ENCODE results near the gene C2orf81.
"Not testable (repeated sequence)": the region's sequence is repeated elsewhere in the genome, so short reads cannot be mapped to it uniquely, and the experiment has no call there.

C2orf81 gene

DNA sequence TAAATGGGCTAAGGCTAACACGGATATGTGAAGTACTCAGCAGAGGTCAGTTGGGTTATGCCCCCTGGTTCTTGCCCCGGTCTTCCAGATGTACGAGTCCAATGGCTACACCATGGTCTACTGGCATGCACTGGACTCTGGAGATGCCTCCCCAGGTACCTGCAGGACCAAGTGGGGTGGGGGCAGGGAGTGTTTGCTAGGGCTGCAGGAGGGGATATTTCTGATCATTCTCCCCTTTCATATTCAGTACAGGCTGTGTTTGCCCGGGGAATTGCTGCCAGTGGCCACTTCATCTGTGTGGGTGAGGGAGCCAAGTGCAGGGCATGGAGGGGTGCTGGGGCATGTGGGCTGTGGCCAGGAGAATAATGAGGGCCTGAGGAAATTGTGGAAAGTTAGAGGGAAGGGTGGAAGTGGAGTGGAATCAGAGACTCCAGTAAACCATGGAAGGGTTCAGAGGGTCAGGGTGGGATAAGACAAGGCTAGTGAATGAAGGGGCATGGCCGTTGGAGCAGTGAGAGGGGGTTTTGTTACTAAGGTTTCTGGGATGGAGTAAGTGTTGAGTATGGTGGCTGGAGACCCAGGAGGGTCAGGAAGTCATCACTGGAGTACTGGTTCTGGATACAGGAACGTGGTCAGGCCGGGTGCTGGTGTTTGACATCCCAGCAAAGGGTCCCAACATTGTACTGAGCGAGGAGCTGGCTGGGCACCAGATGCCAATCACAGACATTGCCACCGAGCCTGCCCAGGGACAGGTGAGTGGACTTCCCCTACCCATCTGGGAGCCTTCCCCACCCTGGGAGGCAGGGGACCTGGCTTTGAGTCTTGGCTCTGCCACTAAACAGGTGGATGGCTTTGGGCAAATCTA, 2.0 kb upstream of the C2orf81 start:
- Histone ChIP-seq H4K20me1 (ENCODE audit: insufficient read depth) (no peaks in the 10 kb centered on the region), H3K27ac (no peak overlapping the region), H3K36me3 (ENCODE audit: insufficient read depth) (no peaks in the 10 kb centered on the region), H2AFZ (ENCODE audit: low read depth) (no peak overlapping the region), H3K4me2 (no peak overlapping the region), H3K79me2 (ENCODE audit: insufficient read depth, low read depth) (no peaks in the 10 kb centered on the region), H3K27me3 (ENCODE audit: insufficient read depth, low read depth) (no peaks in the 10 kb centered on the region), H3K4me1 (ENCODE audit: low read depth, poor library complexity, severe bottlenecking) (peaks cover 14% of the 10 kb centered on the region), H3K9ac (no peak overlapping the region), H3K4me3 (IDR thresholded peaks at IDR 0.05; ENCODE audit: insufficient read depth, low read depth, low read length) (no peak overlapping the region)
- TF ChIP-seq, protein P1, sequence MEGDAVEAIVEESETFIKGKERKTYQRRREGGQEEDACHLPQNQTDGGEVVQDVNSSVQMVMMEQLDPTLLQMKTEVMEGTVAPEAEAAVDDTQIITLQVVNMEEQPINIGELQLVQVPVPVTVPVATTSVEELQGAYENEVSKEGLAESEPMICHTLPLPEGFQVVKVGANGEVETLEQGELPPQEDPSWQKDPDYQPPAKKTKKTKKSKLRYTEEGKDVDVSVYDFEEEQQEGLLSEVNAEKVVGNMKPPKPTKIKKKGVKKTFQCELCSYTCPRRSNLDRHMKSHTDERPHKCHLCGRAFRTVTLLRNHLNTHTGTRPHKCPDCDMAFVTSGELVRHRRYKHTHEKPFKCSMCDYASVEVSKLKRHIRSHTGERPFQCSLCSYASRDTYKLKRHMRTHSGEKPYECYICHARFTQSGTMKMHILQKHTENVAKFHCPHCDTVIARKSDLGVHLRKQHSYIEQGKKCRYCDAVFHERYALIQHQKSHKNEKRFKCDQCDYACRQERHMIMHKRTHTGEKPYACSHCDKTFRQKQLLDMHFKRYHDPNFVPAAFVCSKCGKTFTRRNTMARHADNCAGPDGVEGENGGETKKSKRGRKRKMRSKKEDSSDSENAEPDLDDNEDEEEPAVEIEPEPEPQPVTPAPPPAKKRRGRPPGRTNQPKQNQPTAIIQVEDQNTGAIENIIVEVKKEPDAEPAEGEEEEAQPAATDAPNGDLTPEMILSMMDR (conservative IDR thresholded peaks at IDR 0.05; ENCODE audit: low read depth, low read length), result no peak

DNA sequence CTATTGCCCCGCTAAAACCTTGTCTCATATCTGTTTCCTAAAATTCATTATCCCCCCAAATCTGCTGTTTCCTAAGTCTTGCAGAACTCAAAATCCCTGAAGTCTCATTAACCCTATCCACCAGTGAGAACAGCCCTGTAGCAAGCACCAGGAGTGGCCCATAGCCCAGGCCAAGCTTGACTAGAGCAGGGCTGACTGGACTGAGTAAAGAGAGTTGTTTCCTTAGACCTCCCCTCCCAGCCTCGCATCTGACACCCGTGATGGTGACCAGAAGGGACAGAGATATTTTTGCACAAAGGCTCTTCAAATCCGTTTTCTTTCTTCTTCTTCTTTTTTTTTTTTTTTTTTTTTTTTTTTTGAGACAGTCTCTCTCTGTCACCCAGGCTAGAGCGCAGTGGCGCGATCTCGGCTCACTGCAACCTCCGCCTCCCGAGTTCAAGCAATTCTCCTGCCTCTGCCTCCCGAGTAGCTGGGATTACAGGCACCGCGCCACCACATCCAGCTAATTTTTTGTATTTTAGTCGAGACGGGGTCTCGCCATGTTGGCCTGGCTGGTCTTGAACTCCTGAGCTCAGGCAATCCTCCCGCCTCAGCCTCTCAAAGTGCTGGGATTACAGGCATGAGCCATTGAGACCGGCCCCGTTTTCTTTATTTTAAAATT, 846 bp downstream of the C2orf81 start:
- Histone ChIP-seq H3K4me2 (peak overlapping the region; percentile 57), H3K4me1 (ENCODE audit: low read depth, poor library complexity, severe bottlenecking) (peaks cover 14% of the 10 kb centered on the region), H3K9ac (peak overlapping the region; percentile 71)

DNA sequence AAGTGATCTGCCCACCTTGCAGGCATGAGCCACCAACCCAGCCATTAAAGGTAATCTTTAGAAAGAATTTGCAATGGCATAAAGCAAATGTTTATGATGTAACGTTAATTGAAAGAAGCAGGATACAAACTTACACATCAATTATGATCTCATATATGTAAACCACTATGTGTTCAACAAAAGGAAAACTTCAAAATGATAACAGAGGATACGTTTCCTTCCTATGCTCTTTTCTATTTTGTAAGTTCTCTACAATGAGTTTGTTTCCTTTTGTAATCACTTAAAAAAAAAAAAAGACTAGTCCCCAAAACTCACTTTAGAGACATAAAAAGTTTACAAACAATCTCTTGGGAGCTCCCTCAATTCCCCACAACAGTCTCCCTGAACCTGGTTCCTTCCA, 1.4 kb downstream of the C2orf81 start:
- Histone ChIP-seq H3K9ac (no peak overlapping the region), H2AFZ (ENCODE audit: low read depth) (no peak overlapping the region), H3K4me3 (IDR thresholded peaks at IDR 0.05; ENCODE audit: insufficient read depth, low read depth, low read length) (no peak overlapping the region), H4K20me1 (ENCODE audit: insufficient read depth) (no peaks in the 10 kb centered on the region), H3K79me2 (ENCODE audit: insufficient read depth, low read depth) (no peaks in the 10 kb centered on the region), H3K36me3 (ENCODE audit: insufficient read depth) (no peaks in the 10 kb centered on the region), H3K4me2 (peak overlapping the region; percentile 57; the same call in 1 of the 2 replicates), H3K4me1 (ENCODE audit: low read depth, poor library complexity, severe bottlenecking) (peaks cover 14% of the 10 kb centered on the region), H3K27me3 (ENCODE audit: insufficient read depth, low read depth) (no peaks in the 10 kb centered on the region), H3K27ac (no peak overlapping the region)
- TF ChIP-seq, protein P1 (conservative IDR thresholded peaks at IDR 0.05; ENCODE audit: low read depth, low read length), result no peak

More for the DNA sequence above, 846 bp downstream of the C2orf81 start:
- not testable (repeated sequence) for H3K27me3 ChIP-seq (ENCODE audit: insufficient read depth, low read depth); H4K20me1 ChIP-seq (ENCODE audit: insufficient read depth); H3K79me2 ChIP-seq (ENCODE audit: insufficient read depth, low read depth); H3K36me3 ChIP-seq (ENCODE audit: insufficient read depth)
- Histone ChIP-seq H3K27ac (peak overlapping the region; percentile 70), H2AFZ (ENCODE audit: low read depth) (peak overlapping the region; percentile 87), H3K4me3 (IDR thresholded peaks at IDR 0.05; ENCODE audit: insufficient read depth, low read depth, low read length) (peak overlapping the region; percentile 51)

DNA sequence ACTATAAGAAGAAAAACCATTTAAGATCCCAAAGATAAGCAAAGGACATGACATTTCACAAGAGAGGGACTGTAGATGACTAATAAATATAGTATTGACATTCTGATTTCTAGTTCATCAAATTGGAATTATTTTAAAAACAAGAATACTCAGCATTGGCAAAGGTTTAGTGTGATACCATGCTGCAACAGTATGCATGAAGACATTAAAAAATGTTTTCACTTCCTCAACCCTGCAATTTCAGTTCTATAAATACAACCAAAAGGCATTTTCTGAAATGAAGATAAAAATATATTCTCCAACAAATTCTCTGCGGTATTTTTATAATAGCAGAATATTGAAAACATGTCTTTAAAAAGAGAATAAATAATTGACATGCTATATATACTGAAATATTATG, 2.1 kb downstream of the C2orf81 start:
- TF ChIP-seq, protein P1 (conservative IDR thresholded peaks at IDR 0.05; ENCODE audit: low read depth, low read length), result no peak
- H3K27me3 ChIP-seq (ENCODE audit: insufficient read depth, low read depth), result no peaks in the 10 kb centered on the region

More for the DNA sequence above, 2.1 kb downstream of the C2orf81 start:
- H3K79me2 ChIP-seq (ENCODE audit: insufficient read depth, low read depth), result no peaks in the 10 kb centered on the region
- H3K36me3 ChIP-seq (ENCODE audit: insufficient read depth), result no peaks in the 10 kb centered on the region
- H3K4me2 ChIP-seq, result no peak overlapping the region
- no peak overlapping the region for H3K9ac ChIP-seq
- H3K4me1 ChIP-seq (ENCODE audit: low read depth, poor library complexity, severe bottlenecking), result peaks cover 14% of the 10 kb centered on the region
- H3K27ac ChIP-seq, result no peak overlapping the region
- no peak overlapping the region for H2AFZ ChIP-seq (ENCODE audit: low read depth)
- H3K4me3 ChIP-seq (IDR thresholded peaks at IDR 0.05; ENCODE audit: insufficient read depth, low read depth, low read length), result no peak overlapping the region
- no peaks in the 10 kb centered on the region for H4K20me1 ChIP-seq (ENCODE audit: insufficient read depth)
